Liver (tissue), 3 donors: ENCODE data around the gene CYP3A4.

Experiments
- CTCF ChIP-seq: fragments of 150-350 bp; IDR thresholded peaks from 2 replicates; pipeline ENCODE4 v1.5.1; 2017; ENCODE audit warnings: improper control_type of control experiment, low read depth, low read length; ENCODE audit not compliant: missing input control
- RXRA ChIP-seq, 2 donors: IDR thresholded peaks; 2 replicates each; pipeline ENCODE4 v1.6.1; 2017 to 2018; ENCODE audit warnings: antibody characterized with exemption in 2 of 2, mild to moderate bottlenecking in 1 of 2
- donor health status: healthy.
- donor health status: healthy.

- TF ChIP-seq RXRA (IDR thresholded peaks at IDR 0.05): no peak
- TF ChIP-seq CTCF: no peak
Measured at GRCh38 chr7:99709838-99710578, 74.0 kb downstream of the CYP3A4 start.
